GM18873 (cell line): ENCODE results near the gene TRAPPC4.
"Not testable (repeated sequence)": the region's sequence is repeated elsewhere in the genome, so short reads cannot be mapped to it uniquely, and the experiment has no call there.

ENCODE experiments used
- ATAC-seq: cut with Tn5 transposase; IDR thresholded peaks from one replicate; pipeline ENCODE4 v1.9.1; 2021; ENCODE audit warnings: mild to moderate bottlenecking, moderate library complexity, moderate number of reproducible peaks; ENCODE audit not compliant: unreplicated experiment, low FRiP score

Gene TRAPPC4

GRCh38 chr11:119018074-119018938, at the start of gene TRAPPC4, which contains the start of gene RPS25:
Gene TRAPPC4, plus strand, starts transcription at chr11:119018766. Its CDS starts 30 bp downstream, at chr11:119018796.
Gene RPS25, minus strand, starts transcription at chr11:119018343. Its CDS starts 59 bp downstream, at chr11:119018284.
- peak; percentile 83 for ATAC-seq

- not testable (repeated sequence) for ATAC-seq
These were observed 49.1 kb upstream of the TRAPPC4 start for GRCh38 chr11:118969508-118969907.

- ATAC-seq = no peak
These were observed 46.9 kb upstream of the TRAPPC4 start, which contains the start of gene FOXR1 for GRCh38 chr11:118971646-118972045. Gene FOXR1, plus strand, starts transcription at chr11:118971761. Its CDS starts 171 bp downstream, at chr11:118971932.

- no peak for ATAC-seq
These were observed 44.6 kb upstream of the TRAPPC4 start for GRCh38 chr11:118973985-118974384.

GRCh38 chr11:118975771-118976709, 42.5 kb upstream of the TRAPPC4 start:
- ATAC-seq = no peak

- no peak for ATAC-seq
These were observed 39.1 kb upstream of the TRAPPC4 start for GRCh38 chr11:118979434-118979833.

- no peak for ATAC-seq
These were observed 38.2 kb upstream of the TRAPPC4 start for GRCh38 chr11:118980191-118980881.

- not testable (repeated sequence) for ATAC-seq
These were observed 34.2 kb upstream of the TRAPPC4 start for GRCh38 chr11:118984337-118984736.

GRCh38 chr11:118984825-118985224, 33.7 kb upstream of the TRAPPC4 start:
- ATAC-seq = no peak

GRCh38 chr11:118988280-118988679, 30.3 kb upstream of the TRAPPC4 start:
- no peak for ATAC-seq

GRCh38 chr11:118991486-118992038, 27.0 kb upstream of the TRAPPC4 start:
- ATAC-seq = not testable (repeated sequence)

GRCh38 chr11:118996926-118997626, 21.5 kb upstream of the TRAPPC4 start:
- peak; percentile 11 for ATAC-seq

- peak; percentile 78 for ATAC-seq
These were observed 20.8 kb upstream of the TRAPPC4 start, which contains the start of gene CENATAC for GRCh38 chr11:118997627-118998387. Gene CENATAC, plus strand, starts transcription at chr11:118998138. Its CDS starts 60 bp downstream, at chr11:118998198.

- ATAC-seq = peak; percentile 5
These were observed 20.2 kb upstream of the TRAPPC4 start for GRCh38 chr11:118998388-118998717.

- ATAC-seq = no peak
These were observed 19.7 kb upstream of the TRAPPC4 start for GRCh38 chr11:118998822-118999221.

- no peak for ATAC-seq
These were observed 17.7 kb upstream of the TRAPPC4 start for GRCh38 chr11:119000906-119001305.

GRCh38 chr11:119006656-119007055, 11.9 kb upstream of the TRAPPC4 start:
- ATAC-seq = no peak

GRCh38 chr11:119011476-119012053, 7.0 kb upstream of the TRAPPC4 start:
- no peak for ATAC-seq
